Neuron (in vitro differentiated cells): ENCODE measurements around the gene PILRB.

Experiments used
- H2AFZ ChIP-seq: one replicate; pipeline ENCODE4 v1.6.1; 2013; ENCODE audit warnings: low read depth, mild to moderate bottlenecking, inconsistent platforms, low read length, moderate library complexity
- H3K27me3 ChIP-seq: one replicate; pipeline ENCODE4 v1.6.1; 2013; ENCODE audit warnings: low read length; ENCODE audit not compliant: insufficient read depth
- H3K36me3 ChIP-seq: one replicate; pipeline ENCODE4 v1.6.1; 2013; ENCODE audit warnings: low read length; ENCODE audit not compliant: insufficient read depth
- H3K4me1 ChIP-seq: one replicate; pipeline ENCODE4 v1.6.1; 2013; ENCODE audit warnings: low read length; ENCODE audit not compliant: insufficient read depth
- H3K4me3 ChIP-seq: 2 replicates; pipeline ENCODE4 v1.5.1; 2013; ENCODE audit warnings: mild to moderate bottlenecking, low read length, moderate library complexity
- H3K9me3 ChIP-seq: one replicate; pipeline ENCODE4 v1.6.1; 2013; ENCODE audit warnings: low read length

The PILRB gene

DNA sequence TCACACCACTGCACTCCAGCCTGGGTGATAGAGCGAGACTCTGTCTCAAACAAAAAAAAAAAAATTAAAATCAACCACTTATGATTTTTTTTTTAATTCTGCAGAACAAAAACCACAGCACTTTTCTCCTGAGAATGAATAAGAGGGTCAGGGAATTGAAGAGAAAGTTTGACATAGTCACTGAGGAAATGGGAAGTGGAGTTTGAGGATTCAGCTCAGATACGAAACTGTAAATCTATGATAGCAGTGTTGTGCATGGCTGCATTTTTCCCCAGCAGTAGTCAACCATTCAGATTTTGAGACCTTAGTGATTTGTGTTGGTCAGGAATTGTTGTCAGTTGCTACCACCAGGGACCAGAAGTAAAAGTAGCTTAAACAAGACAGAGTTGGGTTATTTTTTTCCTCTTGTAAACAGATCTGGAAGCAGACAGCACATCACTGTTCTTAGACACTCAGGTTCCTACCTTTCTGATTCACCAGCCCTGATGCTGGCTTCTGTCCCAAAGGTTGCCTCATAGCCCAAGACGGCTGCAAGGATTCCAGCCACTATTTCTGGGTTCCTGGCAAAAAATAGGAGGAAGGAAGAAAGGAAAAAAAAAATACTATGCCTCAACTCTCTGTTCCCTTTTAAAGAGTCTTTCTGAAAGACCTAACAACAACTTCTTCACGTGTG, 35.5 kb downstream of the PILRB start:
- Histone ChIP-seq H3K4me3 (no peak overlapping the region), H3K9me3 (no peaks in the 10 kb centered on the region), H3K36me3 (no peaks in the 10 kb centered on the region), H3K27me3 (no peaks in the 10 kb centered on the region), H2AFZ (no peak overlapping the region), H3K4me1 (peaks cover 6% of the 10 kb centered on the region)

DNA sequence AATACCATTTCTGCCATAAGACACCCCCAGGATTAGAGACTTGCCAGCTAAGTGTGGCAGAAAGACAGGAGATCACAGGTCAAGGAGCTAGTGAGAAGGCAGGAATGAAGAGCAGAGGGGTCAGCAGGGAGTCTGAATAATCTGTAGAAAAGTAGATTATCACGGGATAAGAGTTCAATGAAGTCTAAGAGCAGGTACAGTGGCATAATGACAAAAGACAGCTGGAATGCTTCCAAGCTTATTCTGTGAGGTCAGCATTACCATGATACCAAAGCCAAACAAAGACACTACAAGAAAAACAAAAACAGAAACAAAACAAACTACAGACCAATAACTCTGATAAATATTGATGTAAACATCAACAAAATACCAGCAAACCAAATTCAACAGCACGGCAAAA, 36.2 kb downstream of the PILRB start:
- H3K9me3 ChIP-seq: no peaks in the 10 kb centered on the region
- H3K4me1 ChIP-seq: peaks cover 7% of the 10 kb centered on the region
- no peaks in the 10 kb centered on the region for H3K27me3 ChIP-seq
- no peaks in the 10 kb centered on the region for H3K36me3 ChIP-seq
- no peak overlapping the region for H2AFZ ChIP-seq
- H3K4me3 ChIP-seq: no peak overlapping the region

DNA sequence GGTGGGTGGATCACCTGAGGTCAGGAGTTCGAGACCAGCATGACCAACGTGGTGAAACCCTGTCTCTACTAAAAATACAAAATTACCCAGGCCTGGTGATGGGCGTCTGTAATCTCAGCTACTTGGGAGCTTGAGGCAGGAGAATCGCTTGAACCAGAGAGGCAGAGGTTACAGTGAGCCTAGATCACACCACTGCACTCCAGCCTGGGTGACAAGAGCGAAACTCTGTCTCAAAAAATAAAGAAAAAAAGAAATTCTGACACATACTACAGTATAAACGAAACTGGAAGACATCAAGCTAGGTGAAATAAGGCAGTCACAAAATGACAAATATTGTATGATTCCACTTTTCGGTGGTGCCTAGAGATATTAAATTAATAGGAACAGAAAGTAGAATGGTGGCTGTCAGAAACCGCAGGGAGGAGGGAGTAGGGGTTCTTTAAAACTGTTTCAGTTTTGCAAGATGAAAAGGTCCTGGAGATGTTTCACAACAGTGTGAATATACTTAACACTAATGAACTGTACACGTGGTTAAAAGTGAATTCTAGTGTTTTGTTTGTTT, 38.6 kb downstream of the PILRB start:
- H2AFZ ChIP-seq: no peak overlapping the region
- no peaks in the 10 kb centered on the region for H3K9me3 ChIP-seq
- H3K27me3 ChIP-seq: no peaks in the 10 kb centered on the region
- no peak overlapping the region for H3K4me3 ChIP-seq
- peaks cover 7% of the 10 kb centered on the region for H3K4me1 ChIP-seq
- no peaks in the 10 kb centered on the region for H3K36me3 ChIP-seq

DNA sequence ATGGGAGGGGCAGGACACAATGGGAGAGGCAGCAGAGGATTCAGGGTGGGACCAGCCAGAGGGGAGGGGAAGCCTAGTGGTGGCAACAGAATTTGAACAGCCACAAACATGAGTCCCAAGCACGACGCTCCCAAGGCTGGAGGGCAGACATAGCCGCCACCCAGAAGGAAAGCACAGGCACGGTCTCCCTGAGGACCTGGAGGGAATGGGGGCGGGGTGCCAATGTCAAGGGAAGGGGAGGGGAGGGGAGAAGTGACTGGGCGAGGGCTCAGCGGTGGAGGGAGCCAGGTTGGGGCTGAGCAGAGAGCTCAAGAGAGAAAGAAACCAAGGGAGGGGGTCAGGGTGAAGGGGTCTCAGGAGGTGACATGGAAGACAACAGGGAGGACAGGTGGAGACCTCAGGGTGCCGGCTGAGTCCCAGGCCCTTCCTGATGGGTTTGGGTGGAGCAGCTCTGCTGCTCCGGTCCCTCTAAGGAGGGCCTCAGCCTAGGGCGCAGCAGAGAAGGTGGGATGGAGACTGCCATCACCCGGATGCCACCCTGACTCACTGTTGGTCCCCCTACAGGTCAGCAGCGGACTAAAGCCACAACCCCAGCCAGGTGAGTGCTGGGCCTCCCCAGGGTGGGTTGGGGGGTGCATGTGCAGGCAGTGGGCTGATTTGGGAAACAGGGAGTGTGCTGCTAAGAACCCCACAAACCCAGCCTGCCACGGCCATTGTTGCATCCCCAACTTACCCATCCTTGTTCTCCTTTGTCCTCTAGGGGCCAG, 39.6 kb downstream of the PILRB start:
- H3K4me3 ChIP-seq: no peak overlapping the region
- no peaks in the 10 kb centered on the region for H3K36me3 ChIP-seq

DNA sequence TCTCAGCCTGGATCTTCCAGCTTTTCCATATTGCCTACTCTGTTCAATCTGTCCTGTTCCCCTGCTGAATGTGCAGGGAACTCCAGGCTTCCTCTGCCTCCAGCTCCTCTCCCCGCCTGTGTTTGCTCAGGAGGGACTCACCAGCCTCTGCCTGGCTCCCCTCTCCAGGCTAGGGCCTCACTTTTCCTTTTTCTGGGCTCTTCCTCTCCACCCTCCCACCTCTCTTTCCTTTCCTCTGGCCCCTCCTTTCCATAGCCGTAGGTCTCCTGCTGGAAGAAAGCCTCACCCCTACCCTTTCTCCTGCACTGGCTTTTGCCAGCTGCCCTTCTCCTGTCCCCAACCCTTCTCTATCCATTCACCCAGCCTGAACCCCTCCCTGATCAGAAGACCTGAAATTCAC, 40.3 kb downstream of the PILRB start:
- Histone ChIP-seq H2AFZ (no peak overlapping the region), H3K36me3 (no peaks in the 10 kb centered on the region), H3K4me3 (no peak overlapping the region), H3K9me3 (no peaks in the 10 kb centered on the region), H3K27me3 (no peaks in the 10 kb centered on the region), H3K4me1 (peaks cover 7% of the 10 kb centered on the region)

More for the DNA sequence above, 39.6 kb downstream of the PILRB start:
- no peak overlapping the region for H2AFZ ChIP-seq
- peaks cover 7% of the 10 kb centered on the region for H3K4me1 ChIP-seq
- H3K27me3 ChIP-seq: no peaks in the 10 kb centered on the region
- no peaks in the 10 kb centered on the region for H3K9me3 ChIP-seq

DNA sequence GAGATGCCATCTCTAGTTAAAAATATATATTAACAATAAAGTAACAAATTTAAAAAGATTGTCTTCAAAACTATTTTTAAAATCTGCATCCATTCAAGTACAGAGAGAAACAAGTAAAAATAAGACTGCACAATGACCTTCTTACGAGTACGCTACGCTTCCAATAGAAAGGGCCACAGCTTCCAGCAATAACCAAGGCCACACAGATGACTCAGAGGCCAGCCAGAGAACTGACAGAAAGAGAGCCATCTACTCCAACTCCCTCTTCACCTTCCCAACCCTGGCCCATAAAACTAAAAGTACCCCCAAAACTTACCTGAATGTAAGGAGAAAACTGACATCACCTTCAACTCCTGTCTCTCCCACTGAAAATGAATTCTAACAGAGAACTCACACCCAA, 42.1 kb downstream of the PILRB start:
- H3K4me3 ChIP-seq: no peak overlapping the region
- no peak overlapping the region for H2AFZ ChIP-seq
- no peaks in the 10 kb centered on the region for H3K27me3 ChIP-seq
- no peaks in the 10 kb centered on the region for H3K9me3 ChIP-seq
- H3K4me1 ChIP-seq: peaks cover 7% of the 10 kb centered on the region
- no peaks in the 10 kb centered on the region for H3K36me3 ChIP-seq

DNA sequence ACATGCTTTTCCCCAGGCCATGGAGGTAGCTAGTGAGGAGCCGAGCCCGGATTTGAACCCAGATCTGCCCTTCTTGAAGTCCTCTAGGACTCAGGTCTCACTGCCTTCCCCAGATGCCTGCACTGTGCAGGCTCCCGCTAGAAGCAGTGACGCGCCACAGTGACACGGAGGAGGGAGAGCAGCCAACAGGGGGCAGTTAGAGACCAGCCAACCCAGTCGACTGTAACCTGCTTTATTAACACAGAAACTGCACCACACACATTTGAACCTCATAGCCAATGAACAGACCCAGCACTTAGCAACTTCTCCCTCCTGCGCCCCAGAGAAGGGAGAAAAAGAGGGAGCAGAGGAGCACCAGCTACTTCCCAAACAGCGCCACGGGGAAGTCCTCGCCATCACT, 42.7 kb downstream of the PILRB start:
- no peaks in the 10 kb centered on the region for H3K9me3 ChIP-seq
- peaks cover 7% of the 10 kb centered on the region for H3K4me1 ChIP-seq
- no peaks in the 10 kb centered on the region for H3K27me3 ChIP-seq
- no peaks in the 10 kb centered on the region for H3K36me3 ChIP-seq
- no peak overlapping the region for H2AFZ ChIP-seq
- no peak overlapping the region for H3K4me3 ChIP-seq

DNA sequence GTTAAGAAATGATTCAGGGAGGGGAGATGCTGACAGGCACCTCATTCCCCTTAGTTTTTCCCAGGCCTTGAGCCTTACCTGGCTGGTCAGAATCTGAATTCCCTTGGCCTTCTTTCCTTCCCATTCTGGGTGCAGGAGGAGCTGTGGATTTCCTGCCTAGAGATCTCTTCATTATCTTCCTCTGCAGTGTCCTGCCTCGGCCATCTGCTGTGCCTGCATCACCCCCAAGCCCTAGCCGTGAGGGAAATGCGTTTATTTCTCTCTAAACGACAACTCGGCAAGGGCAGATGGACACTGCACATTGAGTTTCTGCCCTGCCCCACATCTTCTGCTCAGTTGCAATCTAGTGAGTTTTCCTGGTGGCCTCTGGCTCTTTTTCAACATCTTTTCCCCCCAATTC, 43.9 kb downstream of the PILRB start:
- Histone ChIP-seq H3K27me3 (no peaks in the 10 kb centered on the region), H3K4me1 (peaks cover 7% of the 10 kb centered on the region), H2AFZ (no peak overlapping the region), H3K9me3 (no peaks in the 10 kb centered on the region), H3K36me3 (no peaks in the 10 kb centered on the region), H3K4me3 (no peak overlapping the region)

DNA sequence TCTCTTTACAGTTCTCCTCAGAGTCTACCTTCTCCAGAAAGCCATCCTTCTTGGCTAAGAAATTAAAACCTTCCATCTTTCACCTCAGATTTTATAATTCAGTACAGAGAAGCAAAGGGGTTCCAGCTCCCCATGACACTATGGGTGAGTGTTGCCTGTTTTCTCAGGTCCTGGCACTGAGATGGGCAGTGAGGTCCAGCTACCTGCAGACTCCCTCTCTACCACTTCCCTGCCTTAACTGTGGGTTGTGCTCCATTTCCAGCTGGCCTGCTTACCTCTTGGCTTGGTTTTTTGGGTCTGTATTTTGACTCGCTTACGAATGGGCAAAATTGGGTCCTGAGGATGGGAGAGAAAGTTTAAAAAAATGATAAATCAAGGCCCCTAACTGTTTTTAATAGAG, 44.3 kb downstream of the PILRB start:
- peaks cover 7% of the 10 kb centered on the region for H3K4me1 ChIP-seq
- H3K36me3 ChIP-seq: no peaks in the 10 kb centered on the region
- H3K4me3 ChIP-seq: no peak overlapping the region
- H3K27me3 ChIP-seq: no peaks in the 10 kb centered on the region
- H2AFZ ChIP-seq: no peak overlapping the region
- no peaks in the 10 kb centered on the region for H3K9me3 ChIP-seq

DNA sequence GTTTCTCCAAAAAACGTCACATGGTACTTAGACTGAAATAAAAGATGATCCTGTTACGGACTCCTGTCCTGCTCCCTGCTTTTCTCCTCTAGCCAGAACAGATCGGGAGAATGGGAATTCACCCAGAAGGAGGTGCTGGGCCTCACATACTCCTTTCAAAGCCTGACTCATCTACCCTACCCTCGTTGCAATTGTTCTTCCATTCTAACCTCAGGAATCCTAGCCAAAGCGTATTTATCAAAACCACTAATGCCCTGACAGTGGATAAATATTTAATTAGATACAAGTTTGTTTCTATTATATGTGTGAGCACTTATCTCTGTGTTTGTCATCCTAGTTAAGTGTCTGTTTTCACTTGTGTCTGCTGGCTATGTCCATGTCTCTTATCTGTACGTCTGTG, 48.9 kb downstream of the PILRB start:
- Histone ChIP-seq H3K36me3 (no peaks in the 10 kb centered on the region), H2AFZ (no peak overlapping the region), H3K4me1 (no peaks in the 10 kb centered on the region), H3K9me3 (no peaks in the 10 kb centered on the region), H3K4me3 (no peak overlapping the region), H3K27me3 (no peaks in the 10 kb centered on the region)

DNA sequence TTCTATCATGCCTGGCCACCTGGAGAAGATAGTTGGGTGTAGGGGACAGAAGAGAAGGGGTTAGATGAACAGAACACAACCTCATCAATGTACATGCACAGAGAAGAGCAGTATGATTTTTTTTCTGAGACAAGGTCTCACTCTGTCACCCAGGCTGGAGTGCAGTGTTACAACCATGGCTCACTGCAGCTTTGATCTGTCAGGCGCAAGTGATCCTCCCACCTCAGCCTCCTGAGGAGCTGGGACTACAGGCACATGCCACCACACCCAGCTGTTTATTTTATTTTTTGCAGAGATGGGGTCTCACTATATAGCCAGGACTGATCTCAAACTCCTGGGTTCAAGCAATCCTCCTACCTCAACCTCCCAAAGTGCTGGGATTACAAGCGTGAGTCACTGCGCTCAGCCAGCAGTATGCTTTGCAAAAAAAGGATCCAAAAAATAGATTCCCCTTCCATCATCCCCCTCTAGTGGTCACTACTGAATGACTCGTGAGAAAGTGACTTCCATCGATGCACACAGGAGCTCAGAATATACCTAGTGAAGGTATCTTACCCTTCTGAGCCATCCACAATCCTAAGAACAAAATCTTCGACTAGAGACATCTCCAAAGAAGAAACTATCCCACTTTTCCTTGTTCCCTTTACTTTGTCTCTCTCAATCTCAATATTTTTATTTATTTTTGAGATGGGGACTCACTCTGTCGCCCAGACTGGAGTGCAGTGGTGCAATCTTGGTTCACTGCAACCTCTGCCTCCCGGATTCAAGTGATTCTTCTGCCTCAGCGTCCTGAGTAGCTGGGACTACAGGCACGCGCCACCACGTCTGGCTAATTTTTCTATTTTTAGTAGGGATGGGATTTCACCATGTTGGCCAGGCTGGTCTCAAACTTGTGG, 49.6 kb downstream of the PILRB start:
- Histone ChIP-seq H3K27me3 (no peaks in the 10 kb centered on the region), H2AFZ (no peak overlapping the region), H3K4me1 (no peaks in the 10 kb centered on the region), H3K9me3 (no peaks in the 10 kb centered on the region), H3K36me3 (no peaks in the 10 kb centered on the region), H3K4me3 (no peak overlapping the region)

DNA sequence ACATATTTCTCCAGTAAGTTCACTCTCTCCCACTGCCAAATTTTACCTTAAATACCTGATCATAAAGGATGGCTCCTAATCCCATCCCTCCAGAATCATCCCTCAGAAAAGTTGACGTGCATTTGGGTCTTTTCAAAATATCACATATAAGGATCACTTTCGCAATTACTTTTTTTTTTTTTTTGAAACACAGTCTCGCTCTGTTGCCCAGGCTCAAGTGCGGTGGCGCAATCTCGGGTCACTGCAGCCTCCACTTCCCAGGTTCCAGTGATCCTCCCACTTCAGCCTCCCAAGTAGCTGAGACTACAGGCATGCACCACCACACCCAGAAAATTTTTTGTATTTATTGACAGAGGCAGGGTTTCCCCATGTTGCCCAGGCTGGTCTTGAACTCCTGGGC, 53.2 kb downstream of the PILRB start:
- Histone ChIP-seq H3K4me1 (peaks cover 5% of the 10 kb centered on the region), H2AFZ (no peak overlapping the region), H3K36me3 (no peaks in the 10 kb centered on the region), H3K4me3 (no peak overlapping the region), H3K9me3 (no peaks in the 10 kb centered on the region), H3K27me3 (no peaks in the 10 kb centered on the region)

DNA sequence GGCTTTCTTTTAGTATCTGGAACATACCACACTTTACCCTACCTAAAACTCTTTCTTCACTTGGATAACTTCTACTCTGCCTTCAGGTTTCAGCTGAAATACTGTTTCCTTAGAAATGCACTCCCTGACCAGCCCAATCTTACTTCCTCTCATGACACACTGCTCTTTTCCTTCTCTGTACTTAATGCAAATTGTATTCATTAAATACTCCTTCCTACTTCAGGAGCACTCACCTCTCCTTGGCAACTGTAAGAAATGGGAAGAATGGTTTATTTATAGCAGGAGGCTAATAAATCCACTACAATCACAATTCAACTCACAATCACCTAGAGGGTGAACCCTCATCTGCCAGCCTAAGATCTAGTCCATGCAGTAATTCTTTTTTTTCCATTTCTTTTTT, 55.4 kb downstream of the PILRB start:
- no peak overlapping the region for H2AFZ ChIP-seq
- H3K27me3 ChIP-seq: no peaks in the 10 kb centered on the region
- H3K9me3 ChIP-seq: no peaks in the 10 kb centered on the region
- H3K4me3 ChIP-seq: no peak overlapping the region
- H3K36me3 ChIP-seq: no peaks in the 10 kb centered on the region
- peaks cover 5% of the 10 kb centered on the region for H3K4me1 ChIP-seq
